Breast epithelium (tissue), 3 donors: ENCODE measurements around the gene HEG1.

Source experiments
- POLR2A ChIP-seq: fragments of 450-650 bp; IDR thresholded peaks from one replicate; pipeline ENCODE4 v1.6.1; 2016; ENCODE audit warnings: antibody characterized with exemption, mild to moderate bottlenecking, moderate library complexity
- POLR2AphosphoS5 ChIP-seq, 3 donors: sonication (generic); formaldehyde crosslinking; IDR thresholded peaks; one replicate each; pipeline ENCODE4 v1.6.1; 2017; ENCODE audit warnings: antibody characterized with exemption in 3 of 3
- TF ChIP-seq, protein P1 (sequence below), 3 donors: fragments of 450-650 bp; IDR thresholded peaks; one replicate each; pipeline ENCODE4 v1.5.1; 2016 to 2017; ENCODE audit warnings: antibody characterized with exemption in 3 of 3, mild to moderate bottlenecking in 3 of 3, moderate library complexity in 3 of 3

- TF ChIP-seq, protein P1, sequence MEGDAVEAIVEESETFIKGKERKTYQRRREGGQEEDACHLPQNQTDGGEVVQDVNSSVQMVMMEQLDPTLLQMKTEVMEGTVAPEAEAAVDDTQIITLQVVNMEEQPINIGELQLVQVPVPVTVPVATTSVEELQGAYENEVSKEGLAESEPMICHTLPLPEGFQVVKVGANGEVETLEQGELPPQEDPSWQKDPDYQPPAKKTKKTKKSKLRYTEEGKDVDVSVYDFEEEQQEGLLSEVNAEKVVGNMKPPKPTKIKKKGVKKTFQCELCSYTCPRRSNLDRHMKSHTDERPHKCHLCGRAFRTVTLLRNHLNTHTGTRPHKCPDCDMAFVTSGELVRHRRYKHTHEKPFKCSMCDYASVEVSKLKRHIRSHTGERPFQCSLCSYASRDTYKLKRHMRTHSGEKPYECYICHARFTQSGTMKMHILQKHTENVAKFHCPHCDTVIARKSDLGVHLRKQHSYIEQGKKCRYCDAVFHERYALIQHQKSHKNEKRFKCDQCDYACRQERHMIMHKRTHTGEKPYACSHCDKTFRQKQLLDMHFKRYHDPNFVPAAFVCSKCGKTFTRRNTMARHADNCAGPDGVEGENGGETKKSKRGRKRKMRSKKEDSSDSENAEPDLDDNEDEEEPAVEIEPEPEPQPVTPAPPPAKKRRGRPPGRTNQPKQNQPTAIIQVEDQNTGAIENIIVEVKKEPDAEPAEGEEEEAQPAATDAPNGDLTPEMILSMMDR (IDR thresholded peaks at IDR 0.05) = no peak
- TF ChIP-seq POLR2AphosphoS5 (IDR thresholded peaks at IDR 0.05) (no peak), POLR2A (no peak)
Observed at GRCh38 chr3:125008766-125009165, 47.0 kb downstream of the HEG1 start.
